K562 (cell line): ENCODE results near the gene MBNL2. TPM values are rescaled to one million over a fixed set of nuclear protein-coding genes. Genes with fewer than 3 reads are reported as not detected.

ENCODE experiments used
- CBFB ChIP-seq: sonication (generic); formaldehyde crosslinking; IDR thresholded peaks from 2 replicates; pipeline ENCODE4 v1.4.0; 2020; ENCODE audit warnings: mild to moderate bottlenecking, missing genetic modification reagents
- CBX3 ChIP-seq, 2 experiments: IDR thresholded peaks; 1 replicate in 1 of 2; 2 replicates in 1 of 2; pipeline ENCODE4 v1.6.1; 2012; ENCODE audit warnings: inconsistent platforms in 2 of 2, low read length in 2 of 2, borderline replicate concordance in 1 of 2, control low read depth in 1 of 2
- CHD4 ChIP-seq: fragments of 200-600 bp; sonication (generic); IDR thresholded peaks from 3 replicates; pipeline ENCODE4 v1.6.1; 2012; ENCODE audit warnings: low read depth, mild to moderate bottlenecking, mixed read lengths, low read length, inconsistent platforms; ENCODE audit not compliant: insufficient read depth, insufficient replicate concordance, poor library complexity, severe bottlenecking
- FIP1L1 ChIP-seq: fragments of 200-400 bp; formaldehyde crosslinking; IDR thresholded peaks from 2 replicates; pipeline ENCODE4 v1.6.1; 2018; ENCODE audit warnings: mild to moderate bottlenecking, low read depth, low read length; ENCODE audit not compliant: poor library complexity, severe bottlenecking
- ILF3 ChIP-seq: fragments of 450-650 bp; IDR thresholded peaks from 2 replicates; pipeline ENCODE4 v1.6.1; 2018; ENCODE audit warnings: antibody characterized with exemption, mild to moderate bottlenecking, moderate library complexity, borderline replicate concordance
- KDM5B ChIP-seq: fragments of 200-600 bp; sonication (generic); IDR thresholded peaks from 2 replicates; pipeline ENCODE4 v1.6.1; 2012; ENCODE audit warnings: low read depth, mild to moderate bottlenecking, moderate library complexity, low read length, control low read depth, inconsistent platforms; ENCODE audit not compliant: insufficient replicate concordance
- MXI1 ChIP-seq: IDR thresholded peaks from 2 replicates; pipeline ENCODE4 v1.6.1; 2011; ENCODE audit warnings: low read depth, mild to moderate bottlenecking, improper control_type of control experiment, low read length
- MYBL2 ChIP-seq, 2 experiments: fragments of 450-650 bp in 1 of 2; sonication (generic) in 1 of 2; formaldehyde crosslinking in 1 of 2; IDR thresholded peaks; 2 replicates each; pipeline versions ENCODE4 v1.6.1 to v1.8.1; 2017 to 2022; ENCODE audit warnings: borderline replicate concordance in 1 of 2, inconsistent platforms in 1 of 2, low read depth in 1 of 2, mild to moderate bottlenecking in 1 of 2, missing genetic modification reagents in 1 of 2, moderate library complexity in 1 of 2
- NCOA4 ChIP-seq: fragments of 450-650 bp; IDR thresholded peaks from 2 replicates; pipeline ENCODE4 v1.6.1; 2018; ENCODE audit warnings: mild to moderate bottlenecking; ENCODE audit not compliant: partially characterized antibody
- NONO ChIP-seq, 2 experiments: fragments of 200-400 bp in 1 of 2; fragments of 450-650 bp in 1 of 2; formaldehyde crosslinking in 1 of 2; IDR thresholded peaks; 2 replicates each; pipeline ENCODE4 v1.6.1; 2017; ENCODE audit warnings: low read depth in 2 of 2, mild to moderate bottlenecking in 2 of 2, moderate library complexity in 2 of 2, low read length in 1 of 2
- RAD51 ChIP-seq: fragments of 450-650 bp; IDR thresholded peaks from 2 replicates; pipeline ENCODE4 v1.7.1; 2016; ENCODE audit warnings: low read depth, mild to moderate bottlenecking, borderline replicate concordance
- RBFOX2 ChIP-seq: fragments of 200-400 bp; formaldehyde crosslinking; IDR thresholded peaks from 2 replicates; pipeline ENCODE4 v1.6.1; 2017; ENCODE audit warnings: low read depth, mild to moderate bottlenecking, low read length, moderate library complexity
- SIX5 ChIP-seq, 2 experiments: IDR thresholded peaks; 2 replicates each; pipeline ENCODE4 v1.6.1; 2011; ENCODE audit warnings: low read length in 2 of 2, borderline replicate concordance in 1 of 2, low read depth in 1 of 2, mild to moderate bottlenecking in 1 of 2, moderate library complexity in 1 of 2; ENCODE audit not compliant: insufficient read depth in 1 of 2
- SMAD3 ChIP-seq: fragments of 450-650 bp; formaldehyde crosslinking; conservative IDR thresholded peaks from 2 replicates; pipeline ENCODE4 v1.4.0; 2020; ENCODE audit warnings: mild to moderate bottlenecking
- SMARCA4 ChIP-seq: fragments of 450-650 bp; IDR thresholded peaks from 2 replicates; pipeline ENCODE4 v1.6.1; 2016
- SMARCA5 ChIP-seq: fragments of 450-650 bp; IDR thresholded peaks from 2 replicates; pipeline ENCODE4 v1.6.1; 2016
- WHSC1 ChIP-seq: IDR thresholded peaks from one replicate; pipeline ENCODE4 v1.6.1; 2012; ENCODE audit warnings: low read length, control low read depth, inconsistent platforms
- ZFX ChIP-seq: sonication (generic); formaldehyde crosslinking; IDR thresholded peaks from 2 replicates; pipeline ENCODE4 v1.8.0; 2022; ENCODE audit warnings: mild to moderate bottlenecking, missing genetic modification reagents, moderate library complexity
- ZNF124 ChIP-seq: sonication (generic); formaldehyde crosslinking; IDR thresholded peaks from 2 replicates; pipeline ENCODE4 v1.8.1; 2022; ENCODE audit warnings: missing genetic modification reagents
- ZNF134 ChIP-seq: fragments of 250-450 bp; sonication (Bioruptor Pico); conservative IDR thresholded peaks from 2 replicates; pipeline ENCODE4 v1.4.0; 2020
- ZNF3 ChIP-seq: fragments of 250-450 bp; sonication (Bioruptor Pico); IDR thresholded peaks from 2 replicates; pipeline ENCODE4 v1.5.0; 2021; ENCODE audit warnings: mild to moderate bottlenecking, moderate library complexity
- ZNF740 ChIP-seq, 3 experiments: fragments of 200-800 bp in 1 of 3; sonication (Bioruptor generic) in 1 of 3; sonication (generic) in 1 of 3; formaldehyde crosslinking in 1 of 3; IDR thresholded peaks; 2 replicates each; pipeline versions ENCODE4 v1.6.1 to v1.8.0; 2016 to 2022; ENCODE audit warnings: mild to moderate bottlenecking in 2 of 3, missing compliant biosample characterization in 2 of 3, missing genetic modification characterization in 2 of 3, missing genetic modification reagents in 1 of 3
- polyA plus RNA-seq, 8 experiments: library from polyadenylated mRNA; depleted of rRNA in 4 of 8; stranded (reverse) in 5 of 8; unstranded in 3 of 8; fragments of >200 nt; fragmentation: Nextera tagmentation in 2 of 8; fragmentation: Illumina TruSeq in 1 of 8; extraction: Ambion mirVana in 2 of 8; extraction: Trizol in 1 of 8; gene quantifications; 2 replicates each; pipeline versions ENCODE4 v1.2.1 to v1.2.3, GENCODE V29; 2011 to 2014; ENCODE audit warnings: inconsistent platforms in 1 of 8, missing spikeins in 1 of 8
- total RNA-seq, 7 experiments: library from RNA; depleted of rRNA in 6 of 7; stranded (reverse); fragments of >200 nt in 6 of 7; fragmentation: Illumina TruSeq in 2 of 7; extraction: Trizol in 2 of 7; gene quantifications; 2 replicates each; pipeline versions ENCODE4 v1.2.1 to v1.2.3, GENCODE V29; 2011 to 2021; ENCODE audit warnings: low replicate concordance in 1 of 7
- TF ChIP-seq, protein P1 (sequence below): sonication (generic); formaldehyde crosslinking; IDR thresholded peaks from 2 replicates; pipeline ENCODE4 v1.8.0; 2022; ENCODE audit warnings: mild to moderate bottlenecking, low read depth, missing genetic modification reagents
- TF ChIP-seq, protein P2 (sequence below): fragments of 450-650 bp; IDR thresholded peaks from 2 replicates; pipeline ENCODE4 v1.6.1; 2016; ENCODE audit warnings: antibody characterized with exemption

Gene MBNL2
- total and polyA plus RNA-seq, 9 of the 15 experiments (the other 6 are each of a cell fraction or from before 2014, with no cell fraction given): 7.0 to 24.8 (median 13.8) TPM

DNA sequence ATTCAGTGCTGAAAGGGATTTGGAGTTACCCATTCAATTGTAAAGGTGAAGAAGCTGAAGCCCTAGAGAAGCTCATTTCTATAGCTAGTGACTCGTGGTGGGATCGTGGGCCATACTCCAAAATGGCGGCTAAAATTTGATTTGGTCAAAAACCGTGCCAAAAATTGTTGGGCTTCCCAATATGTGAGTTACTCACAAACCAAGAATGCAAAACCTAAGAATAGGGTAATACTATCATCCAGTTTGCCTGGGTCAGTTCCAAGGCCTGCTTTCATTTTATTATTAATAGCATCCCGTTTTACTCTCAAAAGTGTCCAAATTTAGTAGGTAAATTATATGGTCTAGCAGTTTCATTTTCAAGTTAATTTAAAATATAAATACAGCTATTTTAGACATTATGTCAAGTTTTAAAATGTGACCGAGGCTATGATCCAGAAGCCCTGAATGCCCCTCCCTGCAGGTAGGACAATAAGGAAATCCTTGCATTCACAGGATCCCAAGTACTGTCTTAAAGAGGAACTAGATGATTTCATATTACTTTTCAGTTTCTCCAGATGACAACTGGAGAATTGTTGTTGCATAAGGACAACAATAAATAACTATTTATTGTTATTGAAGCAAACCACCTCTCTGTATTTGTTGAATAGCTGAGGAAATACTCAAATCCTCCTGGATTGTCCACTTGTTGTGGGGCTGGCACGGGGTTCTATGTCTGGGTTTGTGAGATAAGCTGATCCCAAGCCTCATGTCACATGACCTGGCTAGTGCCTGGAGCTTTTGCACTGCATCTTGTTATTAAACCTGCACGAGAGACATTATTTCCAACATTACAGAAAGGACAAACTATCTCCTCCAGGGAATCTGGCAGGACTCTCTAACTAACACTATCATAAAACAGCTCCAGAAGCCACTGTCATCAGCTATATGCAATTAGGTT is 200.3 kb downstream of the MBNL2 start (continued):
- TF ChIP-seq MYBL2 (IDR thresholded peaks at IDR 0.05; ENCODE audit: low read depth): no peak
- no peak for TF ChIP-seq MYBL2 (CRISPR knock-in tag; IDR thresholded peaks at IDR 0.05; ENCODE audit: borderline replicate concordance)
- TF ChIP-seq CBX3 (IDR thresholded peaks at IDR 0.05; ENCODE audit: borderline replicate concordance in 1 of 2, low read length in 2 of 2): no peak
- TF ChIP-seq SMARCA5: no peak
- TF ChIP-seq SMARCA4: peak; percentile 30; the same call in 1 of the 2 replicates
- no peak for TF ChIP-seq MXI1
- no peak for TF ChIP-seq KDM5B
- TF ChIP-seq CBFB: no peak
- TF ChIP-seq WHSC1: no peak
- TF ChIP-seq RBFOX2: no peak
- TF ChIP-seq, protein P1, sequence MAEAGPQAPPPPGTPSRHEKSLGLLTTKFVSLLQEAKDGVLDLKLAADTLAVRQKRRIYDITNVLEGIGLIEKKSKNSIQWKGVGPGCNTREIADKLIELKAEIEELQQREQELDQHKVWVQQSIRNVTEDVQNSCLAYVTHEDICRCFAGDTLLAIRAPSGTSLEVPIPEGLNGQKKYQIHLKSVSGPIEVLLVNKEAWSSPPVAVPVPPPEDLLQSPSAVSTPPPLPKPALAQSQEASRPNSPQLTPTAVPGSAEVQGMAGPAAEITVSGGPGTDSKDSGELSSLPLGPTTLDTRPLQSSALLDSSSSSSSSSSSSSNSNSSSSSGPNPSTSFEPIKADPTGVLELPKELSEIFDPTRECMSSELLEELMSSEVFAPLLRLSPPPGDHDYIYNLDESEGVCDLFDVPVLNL (CRISPR knock-in tag): no peak
- no peak for TF ChIP-seq SIX5 (IDR thresholded peaks at IDR 0.05; ENCODE audit: borderline replicate concordance in 1 of 2, insufficient read depth in 1 of 2, low read depth in 1 of 2, low read length in 2 of 2)
- TF ChIP-seq ZNF134 (CRISPR knock-in tag): no peak
- no peak for TF ChIP-seq ZNF3 (CRISPR knock-in tag)
- no peak for TF ChIP-seq ILF3
- TF ChIP-seq ZFX (CRISPR knock-in tag): no peak
- TF ChIP-seq NCOA4: no peak
- peak; percentile 83 for TF ChIP-seq RAD51
- no peak for TF ChIP-seq ZNF124 (CRISPR knock-in tag)
- TF ChIP-seq NONO (IDR thresholded peaks at IDR 0.05; ENCODE audit: low read depth in 2 of 2, low read length in 1 of 2): no peak
- no peak for TF ChIP-seq SMAD3 (CRISPR knock-in tag)
- TF ChIP-seq ZNF740 (CRISPR knock-in tag; IDR thresholded peaks at IDR 0.05): no peak
- no peak for TF ChIP-seq ZNF740 (tag; IDR thresholded peaks at IDR 0.05)
- TF ChIP-seq CHD4: no peak
- TF ChIP-seq, protein P2, sequence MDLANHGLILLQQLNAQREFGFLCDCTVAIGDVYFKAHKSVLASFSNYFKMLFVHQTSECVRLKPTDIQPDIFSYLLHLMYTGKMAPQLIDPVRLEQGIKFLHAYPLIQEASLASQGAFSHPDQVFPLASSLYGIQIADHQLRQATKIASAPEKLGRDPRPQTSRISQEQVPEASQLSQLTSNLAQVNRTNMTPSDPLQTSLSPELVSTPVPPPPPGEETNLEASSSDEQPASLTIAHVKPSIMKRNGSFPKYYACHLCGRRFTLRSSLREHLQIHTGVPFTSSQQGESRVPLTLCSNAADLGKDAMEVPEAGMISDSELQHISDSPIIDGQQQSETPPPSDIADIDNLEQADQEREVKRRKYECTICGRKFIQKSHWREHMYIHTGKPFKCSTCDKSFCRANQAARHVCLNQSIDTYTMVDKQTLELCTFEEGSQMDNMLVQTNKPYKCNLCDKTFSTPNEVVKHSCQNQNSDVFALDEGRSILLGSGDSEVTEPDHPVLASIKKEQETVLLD: no peak
- no peak for TF ChIP-seq FIP1L1
